HG03066 (cell line): Measurements from ENCODE around the gene ANKRD55.
"Not testable (repeated sequence)": the region's sequence is repeated elsewhere in the genome, so short reads cannot be mapped to it uniquely, and the experiment has no call there.

Experiments
- ATAC-seq: cut with Tn5 transposase; IDR thresholded peaks from one replicate; pipeline ENCODE4 v1.9.1; 2021; ENCODE audit warnings: low read depth; ENCODE audit not compliant: unreplicated experiment

The ANKRD55 gene

DNA sequence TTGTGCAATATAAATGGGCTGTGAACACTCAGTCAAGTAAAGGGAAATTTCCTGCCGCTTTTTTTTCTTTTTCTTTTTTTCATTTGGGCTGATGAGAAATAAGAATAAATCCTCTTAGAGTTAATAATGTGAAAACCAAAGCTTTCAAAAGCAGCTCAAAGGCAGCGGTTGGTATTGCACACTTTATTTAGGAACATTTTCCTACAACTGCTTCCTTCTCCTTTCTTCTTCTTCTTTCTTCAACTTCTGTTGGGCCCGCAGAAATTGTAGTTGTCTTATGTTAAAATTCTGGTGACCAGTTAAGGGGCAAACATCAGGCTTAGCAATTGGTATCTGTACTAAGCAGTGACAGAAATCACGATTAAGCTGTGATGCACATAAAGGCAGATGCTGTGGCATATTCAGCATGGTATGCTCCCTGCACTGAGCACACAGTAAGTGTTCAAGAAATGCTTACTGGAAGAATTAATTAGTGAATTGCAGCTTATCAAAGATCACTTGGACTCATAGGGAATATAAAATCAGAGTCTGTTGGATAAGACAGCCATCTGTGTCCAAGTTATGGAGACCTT lies 85.4 kb downstream of the ANKRD55 start:
- ATAC-seq = no peak

- no peak for ATAC-seq
Observed at GRCh38 chr5:56147106-56147505, 86.0 kb downstream of the ANKRD55 start.

GRCh38 chr5:56146674-56147073 lies 86.5 kb downstream of the ANKRD55 start:
- ATAC-seq = no peak

- ATAC-seq = no peak
Observed at GRCh38 chr5:56145511-56145910, 87.6 kb downstream of the ANKRD55 start.

GRCh38 chr5:56145106-56145505 lies 88.0 kb downstream of the ANKRD55 start:
- no peak for ATAC-seq

- ATAC-seq = no peak
Observed at GRCh38 chr5:56144211-56144610, 88.9 kb downstream of the ANKRD55 start.

GRCh38 chr5:56143373-56143714 lies 89.8 kb downstream of the ANKRD55 start:
- no peak for ATAC-seq

- ATAC-seq = peak; percentile 77
Observed at GRCh38 chr5:56142614-56143372, 90.3 kb downstream of the ANKRD55 start.

DNA sequence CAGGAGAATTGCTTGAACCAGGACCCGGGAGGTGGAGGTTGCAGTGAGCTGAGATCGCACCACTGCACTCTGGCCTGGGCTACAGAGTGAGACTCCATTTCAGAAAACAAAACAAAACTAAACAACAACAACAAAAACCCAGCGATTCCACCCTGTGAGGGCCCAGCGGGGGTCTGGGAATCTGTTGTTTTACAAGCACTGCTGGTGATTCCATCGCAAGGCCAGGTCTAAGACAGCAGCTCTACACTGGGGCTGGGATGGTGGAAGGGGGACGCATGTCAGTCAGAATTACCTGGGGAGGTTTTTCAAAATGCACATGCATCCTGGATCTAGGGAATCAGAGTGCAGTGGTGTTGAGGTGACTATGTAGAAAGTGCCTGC lies 90.9 kb downstream of the ANKRD55 start:
- ATAC-seq = no peak

- no peak for ATAC-seq
Observed at GRCh38 chr5:56140073-56140472, 93.1 kb downstream of the ANKRD55 start.

- ATAC-seq = no peak
Observed at GRCh38 chr5:56130664-56131063, 102.5 kb downstream of the ANKRD55 start.

GRCh38 chr5:56129288-56129687 lies 103.8 kb downstream of the ANKRD55 start:
- ATAC-seq = no peak

DNA sequence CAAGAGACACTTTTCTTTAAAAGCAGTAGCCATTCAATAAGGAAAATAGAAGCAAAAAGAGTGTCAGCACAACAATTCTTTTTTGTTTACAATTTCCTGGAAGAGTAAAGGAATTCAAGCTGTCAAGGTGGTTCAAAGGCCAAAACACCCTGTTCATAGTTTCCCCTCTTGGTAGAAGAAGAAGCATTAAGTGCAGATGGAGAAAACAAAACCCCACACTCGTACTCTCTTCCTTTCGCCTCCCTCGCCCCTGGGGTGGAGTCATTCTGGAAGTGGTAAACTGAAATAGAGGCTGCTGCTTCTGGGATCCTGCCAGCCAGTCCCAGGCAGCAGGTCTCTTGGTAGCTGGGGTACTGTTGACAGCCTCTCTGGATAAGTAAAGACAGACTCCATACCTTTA lies 105.0 kb downstream of the ANKRD55 start:
- no peak for ATAC-seq

- ATAC-seq = no peak
Observed at GRCh38 chr5:56126487-56127179, 106.5 kb downstream of the ANKRD55 start.

GRCh38 chr5:56123531-56124243 lies 109.4 kb downstream of the ANKRD55 start:
- ATAC-seq = no peak

- ATAC-seq = not testable (repeated sequence)
Observed at GRCh38 chr5:56122360-56122985, 110.7 kb downstream of the ANKRD55 start.

DNA sequence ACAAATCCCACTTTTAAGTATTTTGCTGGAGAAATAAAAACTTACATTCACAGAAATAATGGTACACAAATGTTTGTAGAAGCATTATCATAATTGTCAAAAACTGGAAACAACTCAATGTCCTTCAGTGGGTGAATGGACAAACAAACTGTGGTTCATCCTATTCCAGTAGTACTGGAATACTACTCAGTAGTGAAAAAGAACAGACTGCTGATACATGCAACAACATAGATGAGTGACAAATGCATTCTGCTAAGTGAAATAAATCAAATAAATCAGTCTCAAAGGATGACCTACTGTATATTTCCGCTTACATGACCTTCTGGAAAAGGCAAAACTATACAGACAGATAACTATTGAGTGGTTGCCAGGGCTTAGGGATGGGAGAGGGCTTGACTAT lies 114.1 kb downstream of the ANKRD55 start:
- no peak for ATAC-seq

- ATAC-seq = no peak
Observed at GRCh38 chr5:56116599-56117141, 116.5 kb downstream of the ANKRD55 start.

DNA sequence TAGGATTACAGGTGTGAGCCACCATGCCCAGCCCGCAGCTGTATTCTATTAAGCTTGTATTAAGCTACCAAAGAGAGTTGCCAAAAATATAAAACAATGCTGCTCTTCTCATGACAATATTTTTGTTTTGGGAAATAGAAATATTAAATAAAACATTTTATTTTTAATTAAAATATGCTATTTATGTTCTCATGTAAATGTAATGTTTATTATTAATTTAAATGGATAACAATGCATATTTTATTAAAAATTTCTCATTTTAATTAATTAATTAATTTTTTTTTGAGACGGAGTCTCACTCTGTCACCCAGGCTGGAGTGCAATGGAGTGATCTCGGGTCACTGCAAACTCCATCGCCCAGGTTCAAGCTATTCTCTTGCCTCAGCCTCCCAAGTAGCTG lies 117.5 kb downstream of the ANKRD55 start:
- ATAC-seq = no peak

DNA sequence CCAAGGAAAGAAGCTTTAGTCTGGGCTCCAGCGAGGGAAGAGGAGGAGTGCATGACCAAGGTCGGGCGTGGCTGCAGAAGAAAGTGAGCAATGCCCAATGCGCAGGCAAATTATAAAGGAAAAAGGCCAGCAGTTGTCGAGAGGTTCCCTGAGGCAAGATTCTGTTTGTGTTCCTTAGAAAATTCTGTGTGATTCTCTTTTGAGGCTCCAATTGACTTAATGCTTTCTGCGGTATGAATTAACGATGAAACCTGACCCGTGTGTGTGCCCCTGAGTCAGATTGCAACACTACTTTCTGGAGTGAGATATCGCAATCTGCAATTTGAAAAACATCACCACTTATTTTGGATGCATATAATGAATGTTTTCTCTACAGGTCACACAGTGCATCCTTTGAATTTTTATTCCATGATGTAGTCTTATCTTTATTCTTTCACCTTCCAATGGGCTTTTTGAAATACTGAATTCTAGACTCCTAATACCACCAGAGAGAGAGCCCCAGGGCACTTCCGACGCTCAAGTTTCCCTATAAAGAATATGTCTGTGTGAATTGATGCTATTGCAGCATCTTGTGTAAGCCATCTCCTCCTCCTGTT lies 120.5 kb downstream of the ANKRD55 start:
- ATAC-seq = no peak
